Colonic mucosa (tissue), 4 donors: ENCODE data around the gene MEGF6. TPM values are rescaled to one million over a fixed set of nuclear protein-coding genes. Genes with fewer than 3 reads are reported as not detected.
"Not testable (repeated sequence)": the region's sequence is repeated elsewhere in the genome, so short reads cannot be mapped to it uniquely, and the experiment has no call there.

Source experiments
- DNase-seq: peaks from one replicate; pipeline ENCODE4 v3.0.0-alpha.2; 2020
- H3K27ac ChIP-seq: fragments of 200-600 bp; one replicate; pipeline ENCODE4 v1.8.0; 2021
- H3K27me3 ChIP-seq: fragments of 200-600 bp; one replicate; pipeline ENCODE4 v1.8.0; 2021
- H3K36me3 ChIP-seq: fragments of 200-600 bp; one replicate; pipeline ENCODE4 v1.8.0; 2021
- H3K4me1 ChIP-seq: fragments of 200-600 bp; one replicate; pipeline ENCODE4 v1.8.0; 2021; ENCODE audit warnings: mild to moderate bottlenecking
- H3K4me3 ChIP-seq: fragments of 200-600 bp; one replicate; pipeline ENCODE4 v1.8.0; 2021
- H3K9ac ChIP-seq, 2 donors: one replicate each; pipeline ENCODE4 v1.7.0; 2013; ENCODE audit warnings: control low read depth in 2 of 2, low read depth in 2 of 2, low read length in 2 of 2
- H3K9me3 ChIP-seq: fragments of 200-600 bp; one replicate; pipeline ENCODE4 v1.8.0; 2021
- intact Hi-C: fragments of 100-400 bp; cut with DNase I; formaldehyde crosslinking; loops from one replicate; pipeline ENCODE4 v1.14.1; 2022
- total RNA-seq, 2 donors: library from RNA; stranded (reverse); fragmentation: NEBNext Ultra II Directional in 1 of 2; extraction: Animal tissue kit (Norgen Biotek cat#: 25700) in 1 of 2; gene quantifications; one replicate each; pipeline ENCODE4 v1.2.1, GENCODE V29; 2021
- TF ChIP-seq, protein P1 (sequence below): fragments of 200-600 bp; IDR thresholded peaks from one replicate; pipeline ENCODE4 v1.8.0; 2022; ENCODE audit warnings: antibody characterized with exemption, mild to moderate bottlenecking
- donor health status: healthy.
- donor health status: DM: no; HTN: no; CAD: no.
- donor health status: DM: no; HTN: no; CAD: no.

MEGF6 gene
- total RNA-seq, 2 donors from 2014 or later: 5.2 to 6.4 TPM

DNA sequence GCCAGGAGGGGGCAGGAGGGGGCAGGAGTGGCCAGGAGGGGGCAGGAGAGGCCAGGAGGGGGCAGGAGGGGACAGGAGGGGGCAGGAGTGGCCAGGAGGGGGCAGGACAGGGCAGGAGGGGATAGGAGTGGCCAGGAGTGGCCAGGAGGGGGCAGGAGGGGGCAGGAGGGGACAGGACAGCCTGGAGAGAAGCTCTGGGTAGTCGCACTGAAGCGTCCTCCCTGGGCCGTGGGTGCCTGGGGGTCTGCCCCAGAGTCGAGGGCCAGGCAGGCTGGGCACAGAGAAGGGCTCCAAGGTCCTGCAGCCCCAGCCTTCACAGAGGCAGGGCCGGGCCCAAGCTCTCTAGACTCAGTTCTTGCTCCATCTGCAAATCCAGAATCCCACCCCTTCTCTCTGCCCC lies 22.9 kb downstream of the MEGF6 start:
- TF ChIP-seq, protein P1, sequence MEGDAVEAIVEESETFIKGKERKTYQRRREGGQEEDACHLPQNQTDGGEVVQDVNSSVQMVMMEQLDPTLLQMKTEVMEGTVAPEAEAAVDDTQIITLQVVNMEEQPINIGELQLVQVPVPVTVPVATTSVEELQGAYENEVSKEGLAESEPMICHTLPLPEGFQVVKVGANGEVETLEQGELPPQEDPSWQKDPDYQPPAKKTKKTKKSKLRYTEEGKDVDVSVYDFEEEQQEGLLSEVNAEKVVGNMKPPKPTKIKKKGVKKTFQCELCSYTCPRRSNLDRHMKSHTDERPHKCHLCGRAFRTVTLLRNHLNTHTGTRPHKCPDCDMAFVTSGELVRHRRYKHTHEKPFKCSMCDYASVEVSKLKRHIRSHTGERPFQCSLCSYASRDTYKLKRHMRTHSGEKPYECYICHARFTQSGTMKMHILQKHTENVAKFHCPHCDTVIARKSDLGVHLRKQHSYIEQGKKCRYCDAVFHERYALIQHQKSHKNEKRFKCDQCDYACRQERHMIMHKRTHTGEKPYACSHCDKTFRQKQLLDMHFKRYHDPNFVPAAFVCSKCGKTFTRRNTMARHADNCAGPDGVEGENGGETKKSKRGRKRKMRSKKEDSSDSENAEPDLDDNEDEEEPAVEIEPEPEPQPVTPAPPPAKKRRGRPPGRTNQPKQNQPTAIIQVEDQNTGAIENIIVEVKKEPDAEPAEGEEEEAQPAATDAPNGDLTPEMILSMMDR: no peak
- no peak for DNase-seq
- Histone ChIP-seq H3K4me3 (no peak overlapping the region), H3K27me3 (no peaks in the 10 kb centered on the region), H3K36me3 (no peaks in the 10 kb centered on the region), H3K9me3 (no peaks in the 10 kb centered on the region), H3K27ac (no peak overlapping the region), H3K9ac (no peak overlapping the region), H3K4me1 (no peaks in the 10 kb centered on the region)
- intact Hi-C loops: no loop called here

DNA sequence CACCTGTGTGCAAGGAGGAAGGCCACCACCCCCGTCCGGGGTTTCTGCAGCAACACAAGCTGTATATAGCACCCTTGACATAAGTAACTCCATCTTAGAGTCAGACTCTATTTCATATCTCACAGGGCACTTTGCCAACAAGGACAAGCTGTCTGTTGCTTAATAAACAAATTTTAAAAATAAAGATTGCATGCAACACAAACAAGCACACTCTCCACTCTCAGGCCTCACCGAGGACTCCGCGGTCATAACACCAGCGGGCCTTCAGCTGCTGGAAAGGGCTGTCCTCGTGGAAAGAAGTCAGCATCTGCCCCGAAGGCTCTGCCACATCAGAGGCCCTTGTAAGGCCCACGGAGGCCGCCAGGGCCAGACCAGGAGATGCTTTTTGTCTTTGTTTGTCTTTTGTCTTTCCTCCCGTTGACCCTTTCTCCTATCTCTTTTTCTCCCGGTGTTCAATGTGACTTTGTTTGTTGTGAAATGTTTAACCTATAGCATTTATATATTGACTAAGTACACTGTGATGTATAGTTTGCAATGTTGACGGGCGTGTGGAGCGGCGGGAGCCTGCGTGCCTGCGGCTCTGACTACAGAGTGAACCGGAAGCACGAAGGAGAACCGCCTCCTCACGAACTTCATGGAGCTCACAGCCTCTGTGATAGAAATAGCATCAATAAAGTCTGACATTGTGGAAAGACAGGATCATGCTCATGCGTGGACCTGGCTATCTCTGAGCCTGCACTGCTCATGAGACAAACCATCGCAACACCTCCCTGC lies 24.1 kb downstream of the MEGF6 start:
- Histone ChIP-seq H3K4me1 (no peaks in the 10 kb centered on the region), H3K9ac (no peak overlapping the region), H3K27me3 (no peaks in the 10 kb centered on the region), H3K9me3 (no peaks in the 10 kb centered on the region), H3K4me3 (no peak overlapping the region), H3K27ac (no peak overlapping the region), H3K36me3 (no peaks in the 10 kb centered on the region)
- intact Hi-C loops: no loop called here
- TF ChIP-seq, protein P1: no peak
- DNase-seq: no peak

DNA sequence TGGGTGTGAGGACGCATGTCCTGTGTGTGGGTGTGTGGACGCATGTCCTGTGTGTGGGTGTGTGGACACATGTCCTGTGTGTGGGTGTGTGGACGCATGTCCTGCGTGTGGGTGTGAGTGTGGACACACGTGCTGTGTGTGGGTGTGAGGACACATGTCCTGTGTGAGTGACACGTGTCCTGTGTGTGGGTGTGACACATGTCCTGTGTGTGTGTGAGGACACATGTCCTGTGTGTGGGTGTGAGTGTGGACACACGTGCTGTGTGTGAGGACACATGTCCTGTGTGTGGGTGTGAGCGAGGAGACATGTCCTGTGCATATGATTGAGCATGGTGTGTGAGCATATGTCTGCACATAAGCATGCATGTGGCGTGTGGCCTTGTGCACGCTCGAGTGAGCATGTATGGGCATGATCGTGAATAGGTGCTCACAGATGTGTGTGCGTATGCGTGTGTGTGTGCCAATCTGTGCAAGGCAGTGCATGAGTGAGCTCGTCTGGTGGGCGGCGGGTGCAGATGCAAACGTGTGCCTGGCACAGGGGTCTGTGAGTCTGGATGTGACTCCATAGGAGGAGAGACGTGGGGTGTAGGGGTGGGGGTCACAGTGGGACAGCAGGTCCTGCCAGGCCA lies 25.3 kb downstream of the MEGF6 start:
- TF ChIP-seq, protein P1: no peak
- Histone ChIP-seq H3K36me3 (no peaks in the 10 kb centered on the region), H3K4me3 (no peak overlapping the region), H3K9ac (no peak overlapping the region), H3K27me3 (no peaks in the 10 kb centered on the region), H3K4me1 (no peaks in the 10 kb centered on the region), H3K9me3 (no peaks in the 10 kb centered on the region), H3K27ac (no peak overlapping the region)
- intact Hi-C loops: no loop called here
- DNase-seq: no peak

DNA sequence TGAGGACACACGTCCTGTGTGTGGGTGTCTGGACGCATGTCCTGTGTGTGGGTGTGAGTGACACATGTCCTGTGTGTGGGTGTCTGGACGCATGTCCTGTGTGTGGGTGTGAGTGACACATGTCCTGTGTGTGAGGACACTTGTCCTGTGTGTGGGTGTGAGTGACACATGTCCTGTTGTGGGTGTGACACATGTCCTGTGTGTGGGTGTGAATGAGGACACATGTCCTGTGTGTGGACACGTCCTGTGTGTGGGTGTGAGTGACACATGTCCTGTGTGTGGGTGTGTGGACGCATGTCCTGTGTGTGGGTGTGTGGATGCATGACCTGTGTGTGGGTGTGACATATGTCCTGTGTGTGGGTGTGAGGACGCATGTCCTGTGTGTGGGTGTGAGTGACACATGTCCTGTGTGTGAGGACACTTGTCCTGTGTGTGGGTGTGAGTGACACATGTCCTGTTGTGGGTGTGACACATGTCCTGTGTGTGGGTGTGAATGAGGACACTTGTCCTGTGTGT lies 25.9 kb downstream of the MEGF6 start:
- H3K27me3 ChIP-seq, H3K9me3 ChIP-seq, H3K4me3 ChIP-seq, H3K27ac ChIP-seq, H3K4me1 ChIP-seq, H3K9ac ChIP-seq, intact Hi-C loops, DNase-seq, H3K36me3 ChIP-seq: not testable (repeated sequence)

DNA sequence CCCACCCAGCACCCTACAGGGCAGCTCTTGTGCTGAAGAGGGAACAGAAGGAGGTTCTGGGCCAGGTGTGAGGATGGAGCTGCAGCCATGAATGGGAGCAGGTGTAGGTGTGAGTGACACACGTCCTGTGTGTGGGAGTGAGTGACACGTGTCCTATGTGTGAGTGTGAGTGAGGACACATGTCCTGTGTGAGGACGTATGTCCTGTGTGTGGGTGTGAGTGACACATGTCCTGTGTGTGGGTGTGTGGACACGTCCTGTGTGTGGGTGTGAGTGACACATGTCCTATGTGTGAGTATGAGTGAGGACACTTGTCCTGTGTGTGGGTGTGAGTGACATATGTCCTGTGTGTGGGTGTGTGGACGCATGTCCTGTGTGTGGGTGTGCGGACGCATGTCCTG lies 26.4 kb downstream of the MEGF6 start:
- H3K9me3 ChIP-seq: no peaks in the 10 kb centered on the region
- TF ChIP-seq, protein P1: no peak
- no peaks in the 10 kb centered on the region for H3K27me3 ChIP-seq
- no peak overlapping the region for H3K4me3 ChIP-seq
- H3K36me3 ChIP-seq: no peaks in the 10 kb centered on the region
- H3K4me1 ChIP-seq: no peaks in the 10 kb centered on the region
- no peak for DNase-seq
- H3K27ac ChIP-seq: no peak overlapping the region
- H3K9ac ChIP-seq: no peak overlapping the region
- intact Hi-C loops: no loop called here

DNA sequence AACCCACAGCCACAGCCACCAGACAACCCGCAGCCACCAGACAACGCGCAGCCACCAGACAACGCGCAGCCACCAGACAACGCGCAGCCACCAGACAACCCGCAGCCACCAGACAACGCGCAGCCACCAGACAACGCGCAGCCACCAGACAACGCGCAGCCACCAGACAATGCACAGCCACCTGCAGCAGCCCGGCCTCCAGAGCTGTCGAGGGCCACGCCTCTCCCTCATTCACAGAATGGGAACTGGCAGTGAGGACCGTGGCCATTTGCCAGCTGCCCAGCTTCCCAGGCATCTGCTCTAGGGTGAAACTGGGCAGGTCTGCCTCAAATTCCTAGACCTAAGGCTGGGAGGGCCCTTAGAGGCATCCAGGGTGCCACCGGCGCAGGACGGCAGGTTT lies 27.6 kb downstream of the MEGF6 start:
- H3K27me3 ChIP-seq, H3K4me3 ChIP-seq, H3K36me3 ChIP-seq, H3K27ac ChIP-seq, intact Hi-C loops, H3K9ac ChIP-seq, H3K4me1 ChIP-seq, DNase-seq, H3K9me3 ChIP-seq: not testable (repeated sequence)
